Hepatocyte (in vitro differentiated cells): Measurements from ENCODE around the gene DMGDH. TPM values are rescaled to one million over a fixed set of nuclear protein-coding genes. Genes with fewer than 3 reads are reported as not detected.

Experiments
- DNase-seq: peaks from one replicate; pipeline ENCODE4 v3.0.0-alpha.2; 2016; ENCODE audit warnings: low spot score
- H2AFZ ChIP-seq: fragments of 200-600 bp; sonication (generic); 2 replicates; pipeline ENCODE4 v1.6.0; 2016; ENCODE audit warnings: antibody characterized with exemption, mild to moderate bottlenecking
- H3K27ac ChIP-seq: fragments of 200-600 bp; sonication (generic); 2 replicates; pipeline ENCODE4 v1.5.1; 2016; ENCODE audit warnings: mild to moderate bottlenecking
- H3K27me3 ChIP-seq: fragments of 200-600 bp; sonication (generic); 2 replicates; pipeline ENCODE4 v1.6.1; 2016
- H3K36me3 ChIP-seq: fragments of 200-600 bp; sonication (generic); replicated peaks from 2 replicates; pipeline ENCODE4 v1.5.1; 2016; ENCODE audit warnings: low read depth; ENCODE audit not compliant: insufficient read depth
- H3K4me1 ChIP-seq: fragments of 200-600 bp; sonication (generic); 2 replicates; pipeline ENCODE4 v1.5.1; 2016; ENCODE audit warnings: mild to moderate bottlenecking, moderate library complexity; ENCODE audit not compliant: insufficient read depth
- H3K4me2 ChIP-seq: fragments of 200-600 bp; sonication (generic); 2 replicates; pipeline ENCODE4 v1.6.0; 2016
- H3K4me3 ChIP-seq: fragments of 200-600 bp; sonication (generic); 2 replicates; pipeline ENCODE4 v1.5.1; 2016; ENCODE audit warnings: mild to moderate bottlenecking
- H3K79me2 ChIP-seq: fragments of 200-600 bp; sonication (generic); 2 replicates; pipeline ENCODE4 v1.6.0; 2017; ENCODE audit warnings: mild to moderate bottlenecking
- H3K9me2 ChIP-seq: fragments of 200-600 bp; sonication (generic); replicated peaks from 2 replicates; pipeline ENCODE4 v1.6.0; 2017; ENCODE audit warnings: mild to moderate bottlenecking; ENCODE audit not compliant: insufficient read depth
- H3K9me3 ChIP-seq: fragments of 200-600 bp; sonication (generic); 2 replicates; pipeline ENCODE4 v1.5.1; 2016; ENCODE audit warnings: low read depth, mild to moderate bottlenecking
- H4K20me1 ChIP-seq: fragments of 200-600 bp; sonication (generic); 2 replicates; pipeline ENCODE4 v1.6.0; 2016; ENCODE audit warnings: mild to moderate bottlenecking; ENCODE audit not compliant: insufficient read depth, poor library complexity, severe bottlenecking
- EZH2 ChIP-seq: fragments of 200-600 bp; sonication (generic); IDR thresholded peaks from 2 replicates; pipeline ENCODE4 v1.6.1; 2016; ENCODE audit warnings: antibody characterized with exemption, mild to moderate bottlenecking, borderline replicate concordance
- EZH2phosphoT487 ChIP-seq: fragments of 200-600 bp; sonication (generic); IDR thresholded peaks from one replicate; pipeline ENCODE4 v1.6.1; 2018; ENCODE audit warnings: antibody characterized with exemption, mild to moderate bottlenecking, low read depth, moderate library complexity; ENCODE audit not compliant: unreplicated experiment, severe bottlenecking
- WGBS: methylation state at CpG from one replicate; pipeline ENCODE4 v1.1.6; 2016; ENCODE audit warnings: low lambda C conversion rate; ENCODE audit errors: missing lambda C conversion rate; 5-methylcytosine and 5-hydroxymethylcytosine counted together
- polyA plus RNA-seq: library from polyadenylated mRNA; unstranded; fragments of >200 nt; fragmentation: Nextera tagmentation; extraction: Ambion mirVana; gene quantifications from 2 replicates; pipeline ENCODE4 v1.2.1, GENCODE V29; 2016
- total RNA-seq: library from RNA; depleted of rRNA; stranded (reverse); fragments of >200 nt; gene quantifications from 2 replicates; pipeline ENCODE4 v1.2.3, GENCODE V29; 2014
- TF ChIP-seq, protein P1 (sequence below): fragments of 200-600 bp; sonication (generic); IDR thresholded peaks from 2 replicates; pipeline ENCODE4 v1.5.1; 2016; ENCODE audit warnings: antibody characterized with exemption, mild to moderate bottlenecking; ENCODE audit not compliant: poor library complexity

DMGDH gene
- total and polyA plus RNA-seq, 2 experiments from 2014 or later = 0.87 TPM

DNA sequence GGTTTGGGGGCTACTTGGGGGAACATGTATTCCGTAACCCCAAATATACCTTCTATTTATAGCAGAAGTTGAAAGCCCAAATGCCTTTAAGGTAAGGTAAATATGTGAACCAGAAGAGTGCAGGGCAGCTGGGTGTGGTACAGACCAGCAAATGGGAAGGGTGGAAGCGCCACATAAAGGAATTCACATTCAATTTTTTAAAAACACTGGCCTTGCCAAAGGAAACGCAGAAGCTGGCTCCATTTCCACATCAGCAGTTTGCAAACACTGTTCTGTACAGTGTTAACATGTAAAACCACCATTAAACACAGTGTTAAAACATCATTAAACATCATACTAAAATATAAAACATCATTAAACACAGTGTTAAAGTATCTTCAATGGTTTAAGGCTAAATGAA lies 38.6 kb upstream of the DMGDH start:
- DNase-seq = no peak
- Histone ChIP-seq H3K4me2 (no peak overlapping the region), H4K20me1 (no peaks in the 10 kb centered on the region), H3K79me2 (no peaks in the 10 kb centered on the region), H3K27me3 (peaks cover 39% of the 10 kb centered on the region), H3K4me3 (no peak overlapping the region), H3K9me2 (no peaks in the 10 kb centered on the region), H3K36me3 (no peaks in the 10 kb centered on the region), H3K9me3 (no peaks in the 10 kb centered on the region), H2AFZ (no peak overlapping the region), H3K4me1 (peaks cover 11% of the 10 kb centered on the region), H3K27ac (no peak overlapping the region)
- WGBS = 75% methylated on average over 3 of the region's 3 CpGs
- TF ChIP-seq EZH2phosphoT487 = no peak
- TF ChIP-seq, protein P1, sequence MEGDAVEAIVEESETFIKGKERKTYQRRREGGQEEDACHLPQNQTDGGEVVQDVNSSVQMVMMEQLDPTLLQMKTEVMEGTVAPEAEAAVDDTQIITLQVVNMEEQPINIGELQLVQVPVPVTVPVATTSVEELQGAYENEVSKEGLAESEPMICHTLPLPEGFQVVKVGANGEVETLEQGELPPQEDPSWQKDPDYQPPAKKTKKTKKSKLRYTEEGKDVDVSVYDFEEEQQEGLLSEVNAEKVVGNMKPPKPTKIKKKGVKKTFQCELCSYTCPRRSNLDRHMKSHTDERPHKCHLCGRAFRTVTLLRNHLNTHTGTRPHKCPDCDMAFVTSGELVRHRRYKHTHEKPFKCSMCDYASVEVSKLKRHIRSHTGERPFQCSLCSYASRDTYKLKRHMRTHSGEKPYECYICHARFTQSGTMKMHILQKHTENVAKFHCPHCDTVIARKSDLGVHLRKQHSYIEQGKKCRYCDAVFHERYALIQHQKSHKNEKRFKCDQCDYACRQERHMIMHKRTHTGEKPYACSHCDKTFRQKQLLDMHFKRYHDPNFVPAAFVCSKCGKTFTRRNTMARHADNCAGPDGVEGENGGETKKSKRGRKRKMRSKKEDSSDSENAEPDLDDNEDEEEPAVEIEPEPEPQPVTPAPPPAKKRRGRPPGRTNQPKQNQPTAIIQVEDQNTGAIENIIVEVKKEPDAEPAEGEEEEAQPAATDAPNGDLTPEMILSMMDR = no peak
- no peak for TF ChIP-seq EZH2

DNA sequence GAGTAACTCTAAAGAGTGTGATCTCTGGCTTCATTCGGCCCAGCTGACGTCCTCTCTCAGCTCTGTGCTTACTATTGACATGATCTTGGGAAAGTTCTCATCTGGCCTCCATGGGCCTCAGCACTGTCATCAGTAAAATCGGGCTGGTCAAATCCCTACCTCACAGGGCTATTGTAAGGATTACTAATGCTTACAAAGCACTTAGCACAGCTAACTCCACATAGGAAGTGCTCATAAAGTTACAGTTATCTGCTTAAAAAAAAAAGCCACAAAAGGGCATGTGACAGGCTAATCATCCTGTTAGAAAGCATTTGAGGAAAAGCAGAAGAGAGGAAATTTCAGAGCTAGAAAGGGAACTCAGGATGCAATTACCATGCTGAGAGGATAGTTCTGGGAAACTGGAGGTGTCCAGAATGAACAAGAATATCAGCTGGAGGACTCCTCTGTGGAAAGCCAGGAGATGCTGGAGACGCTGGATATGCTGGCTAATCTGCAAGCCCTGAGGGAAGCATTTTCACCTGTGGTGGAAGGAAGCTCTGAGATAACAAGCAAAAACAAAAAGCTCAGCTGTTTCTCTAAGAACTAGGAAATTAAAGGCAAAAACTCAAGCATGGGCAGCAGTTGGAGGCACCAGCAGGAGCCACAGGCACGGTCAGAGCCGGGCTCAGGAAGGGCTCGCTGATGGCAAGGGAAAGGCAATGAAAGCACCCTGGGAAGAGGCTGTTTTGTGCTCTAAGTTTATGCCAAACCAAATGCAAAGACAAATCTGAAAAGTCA lies 37.7 kb upstream of the DMGDH start:
- Histone ChIP-seq H2AFZ (no peak overlapping the region), H3K79me2 (no peaks in the 10 kb centered on the region), H3K27me3 (peaks cover 30% of the 10 kb centered on the region), H4K20me1 (no peaks in the 10 kb centered on the region), H3K9me2 (no peaks in the 10 kb centered on the region), H3K27ac (no peak overlapping the region), H3K9me3 (no peaks in the 10 kb centered on the region), H3K4me2 (no peak overlapping the region), H3K4me3 (no peak overlapping the region), H3K36me3 (no peaks in the 10 kb centered on the region), H3K4me1 (peaks cover 8% of the 10 kb centered on the region)
- DNase-seq = peak; percentile 45
- 33% methylated on average over 7 of the region's 7 CpGs for WGBS
- TF ChIP-seq EZH2 (no peak), EZH2phosphoT487 (no peak)
- TF ChIP-seq, protein P1 = no peak

DNA sequence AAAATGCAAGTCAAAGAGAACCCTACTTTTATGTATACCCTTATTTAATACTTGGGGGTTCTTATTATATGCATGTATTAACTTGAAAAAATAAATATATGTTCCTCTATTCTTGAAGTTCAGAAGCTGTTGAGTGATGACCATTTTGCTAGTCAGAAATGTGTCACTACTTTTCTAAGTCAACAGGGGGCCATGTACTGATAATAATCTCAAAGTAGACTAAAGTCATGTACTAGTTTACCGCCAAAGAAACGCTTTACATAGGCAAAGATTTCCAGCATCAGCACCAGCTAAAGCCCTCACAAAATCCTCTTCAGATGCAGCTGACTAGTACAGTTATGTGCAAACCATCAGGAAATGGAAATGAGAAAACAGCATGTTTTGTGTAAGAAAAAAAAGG lies 36.4 kb upstream of the DMGDH start:
- Histone ChIP-seq H3K79me2 (no peaks in the 10 kb centered on the region), H3K9me2 (no peaks in the 10 kb centered on the region), H3K4me3 (no peak overlapping the region), H2AFZ (no peak overlapping the region), H4K20me1 (no peaks in the 10 kb centered on the region), H3K9me3 (no peaks in the 10 kb centered on the region), H3K4me1 (no peaks in the 10 kb centered on the region), H3K36me3 (no peaks in the 10 kb centered on the region), H3K27ac (no peak overlapping the region), H3K4me2 (no peak overlapping the region), H3K27me3 (peaks cover 17% of the 10 kb centered on the region)
- no peak for DNase-seq
- 81% methylated on average over 2 of the region's 2 CpGs for WGBS
- TF ChIP-seq EZH2phosphoT487 (no peak), EZH2 (no peak)
- TF ChIP-seq, protein P1 = no peak
